GM12865 (cell line): ENCODE measurements around the gene ATG4D.
A peak's percentile ranks its signal among the peaks of the same experiment; 100 is the strongest.

Source experiments
- DNase-seq: peaks from one replicate; pipeline ENCODE4 v3.0.0; 2010; ENCODE audit warnings: low read depth
- H3K4me3 ChIP-seq: 2 replicates; pipeline ENCODE4 v1.5.1; 2011; ENCODE audit warnings: mild to moderate bottlenecking, low read depth, low read length, control low read depth
- TF ChIP-seq, protein P1 (sequence below): IDR thresholded peaks from 2 replicates; pipeline ENCODE4 v1.5.1; 2011; ENCODE audit warnings: low read length, control low read depth, low read depth, inconsistent platforms; ENCODE audit not compliant: insufficient read depth; ENCODE audit errors: missing control alignments

ATG4D gene

DNA sequence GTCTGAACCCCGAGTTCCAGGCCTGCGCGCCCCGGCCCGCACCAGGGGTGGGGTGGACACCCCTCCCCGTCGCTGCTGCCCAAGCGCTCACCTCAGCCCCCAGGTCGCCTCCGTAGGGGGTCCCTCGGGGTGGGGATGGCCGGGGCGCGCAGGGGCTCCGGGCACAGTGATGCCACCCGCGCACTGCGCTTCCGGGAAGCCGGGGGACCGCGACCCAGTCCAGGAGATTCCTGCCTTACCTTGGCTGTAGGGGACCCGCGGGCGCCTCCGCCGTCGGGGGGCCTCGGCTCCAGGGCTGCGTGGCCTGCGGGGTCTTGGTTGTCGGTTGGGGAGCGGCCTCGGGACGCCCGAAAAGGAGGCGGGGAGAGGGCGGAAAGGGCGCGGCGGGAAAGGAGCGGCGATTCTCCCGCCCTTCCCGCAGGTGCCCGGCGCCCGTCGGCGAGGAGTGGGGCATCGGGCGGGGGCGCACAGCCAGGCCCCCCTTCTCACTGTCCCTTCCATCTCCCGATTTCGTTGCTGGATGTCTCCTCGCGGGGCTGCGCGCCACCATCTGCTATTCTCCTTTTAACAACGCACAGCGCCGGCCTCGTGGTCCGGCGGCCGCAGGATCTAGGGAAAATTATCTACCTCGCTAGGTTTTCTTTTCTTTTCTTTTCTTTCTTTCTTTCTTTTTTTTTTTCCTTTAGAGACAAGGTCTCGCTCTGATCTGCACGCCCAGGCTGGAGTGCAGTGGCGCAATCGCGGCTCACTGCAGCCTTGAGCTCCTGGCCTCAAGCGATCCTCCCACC lies 40.5 kb upstream of the ATG4D start, which contains the start of gene KEAP1:
KEAP1 (minus strand) TSS at position 355 of the 788 bp plus-strand sequence. CDS start 3,323 bp downstream, outside the sequence.
- peak within 1 kb of the TSS; percentile 99 for H3K4me3 ChIP-seq
- TF ChIP-seq, protein P1, sequence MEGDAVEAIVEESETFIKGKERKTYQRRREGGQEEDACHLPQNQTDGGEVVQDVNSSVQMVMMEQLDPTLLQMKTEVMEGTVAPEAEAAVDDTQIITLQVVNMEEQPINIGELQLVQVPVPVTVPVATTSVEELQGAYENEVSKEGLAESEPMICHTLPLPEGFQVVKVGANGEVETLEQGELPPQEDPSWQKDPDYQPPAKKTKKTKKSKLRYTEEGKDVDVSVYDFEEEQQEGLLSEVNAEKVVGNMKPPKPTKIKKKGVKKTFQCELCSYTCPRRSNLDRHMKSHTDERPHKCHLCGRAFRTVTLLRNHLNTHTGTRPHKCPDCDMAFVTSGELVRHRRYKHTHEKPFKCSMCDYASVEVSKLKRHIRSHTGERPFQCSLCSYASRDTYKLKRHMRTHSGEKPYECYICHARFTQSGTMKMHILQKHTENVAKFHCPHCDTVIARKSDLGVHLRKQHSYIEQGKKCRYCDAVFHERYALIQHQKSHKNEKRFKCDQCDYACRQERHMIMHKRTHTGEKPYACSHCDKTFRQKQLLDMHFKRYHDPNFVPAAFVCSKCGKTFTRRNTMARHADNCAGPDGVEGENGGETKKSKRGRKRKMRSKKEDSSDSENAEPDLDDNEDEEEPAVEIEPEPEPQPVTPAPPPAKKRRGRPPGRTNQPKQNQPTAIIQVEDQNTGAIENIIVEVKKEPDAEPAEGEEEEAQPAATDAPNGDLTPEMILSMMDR = no peak
- DNase-seq = peak; percentile 66

DNA sequence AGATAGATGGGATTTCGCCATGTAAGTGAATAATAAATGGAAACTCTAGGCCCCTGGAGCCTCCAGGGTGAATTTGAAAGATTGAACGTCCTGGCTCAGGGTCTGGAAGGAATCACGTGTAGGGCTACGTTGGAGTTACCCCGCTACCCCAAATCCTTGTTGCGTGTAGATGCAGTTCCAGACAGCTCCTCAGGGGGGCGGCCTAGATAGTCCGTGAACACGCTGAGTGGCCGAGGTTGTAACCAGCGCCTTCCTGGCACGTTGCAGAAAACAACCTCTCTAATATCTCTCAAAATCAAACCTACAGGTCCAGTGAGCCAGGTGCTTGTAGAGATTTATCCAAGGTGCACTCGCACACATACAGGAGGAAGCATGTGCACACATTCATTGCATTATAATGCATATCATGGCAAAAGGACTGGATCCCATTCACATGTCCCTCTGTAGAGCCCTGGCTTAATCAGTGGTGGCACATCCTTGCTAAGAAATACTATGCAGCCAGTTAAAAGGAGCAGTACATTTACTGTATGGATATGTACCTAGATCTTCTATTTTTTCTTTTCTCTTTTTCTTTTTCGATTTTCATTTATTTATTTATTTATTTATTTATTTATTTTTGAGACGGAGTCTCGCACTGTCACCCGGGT lies 38.0 kb upstream of the ATG4D start:
- DNase-seq = peak; percentile 85
- H3K4me3 ChIP-seq = no peak overlapping the region
- TF ChIP-seq, protein P1 = peak; percentile 79

DNA sequence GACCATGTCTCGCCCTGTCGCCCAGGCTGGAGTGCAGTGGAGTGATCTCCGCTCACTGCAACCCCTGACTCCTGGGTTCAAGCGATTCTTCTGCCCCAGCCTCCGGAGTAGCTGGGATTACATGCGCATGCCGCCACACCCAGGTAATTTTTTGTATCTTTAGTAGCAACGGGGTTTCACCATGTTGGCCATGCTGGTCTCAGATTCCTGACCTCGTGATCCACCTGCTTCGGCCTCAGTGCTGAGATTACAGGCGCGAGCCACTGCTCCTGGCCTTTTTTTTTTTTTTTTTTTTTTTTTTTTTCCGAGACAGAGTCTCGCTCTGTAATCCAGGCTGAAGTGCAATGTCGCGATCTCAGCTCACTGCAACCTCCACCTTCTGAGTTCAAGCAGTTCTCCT lies 35.7 kb upstream of the ATG4D start:
- no peak overlapping the region for H3K4me3 ChIP-seq
- no peak for DNase-seq
- TF ChIP-seq, protein P1 = no peak

DNA sequence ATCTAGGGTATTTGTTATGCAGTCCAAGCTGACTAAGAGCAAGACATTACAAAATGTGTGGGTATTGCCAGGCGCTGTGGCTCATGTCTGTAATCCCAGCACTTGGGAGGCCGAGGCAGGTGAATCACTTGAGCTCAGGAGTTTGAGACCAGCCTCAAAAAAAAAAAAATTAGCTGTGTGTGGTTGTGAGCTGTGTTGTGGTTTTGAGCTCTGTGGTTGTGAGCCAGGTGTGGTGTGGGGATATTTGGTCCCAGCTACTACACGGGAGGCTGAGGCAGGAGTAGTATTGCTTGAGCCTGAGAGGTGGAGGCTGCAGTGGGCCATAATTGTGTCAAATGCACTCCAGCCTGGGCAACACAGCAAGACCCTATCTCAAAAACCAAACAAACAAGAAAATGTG lies 35.0 kb upstream of the ATG4D start:
- TF ChIP-seq, protein P1 = no peak
- H3K4me3 ChIP-seq = no peak overlapping the region
- DNase-seq = no peak

DNA sequence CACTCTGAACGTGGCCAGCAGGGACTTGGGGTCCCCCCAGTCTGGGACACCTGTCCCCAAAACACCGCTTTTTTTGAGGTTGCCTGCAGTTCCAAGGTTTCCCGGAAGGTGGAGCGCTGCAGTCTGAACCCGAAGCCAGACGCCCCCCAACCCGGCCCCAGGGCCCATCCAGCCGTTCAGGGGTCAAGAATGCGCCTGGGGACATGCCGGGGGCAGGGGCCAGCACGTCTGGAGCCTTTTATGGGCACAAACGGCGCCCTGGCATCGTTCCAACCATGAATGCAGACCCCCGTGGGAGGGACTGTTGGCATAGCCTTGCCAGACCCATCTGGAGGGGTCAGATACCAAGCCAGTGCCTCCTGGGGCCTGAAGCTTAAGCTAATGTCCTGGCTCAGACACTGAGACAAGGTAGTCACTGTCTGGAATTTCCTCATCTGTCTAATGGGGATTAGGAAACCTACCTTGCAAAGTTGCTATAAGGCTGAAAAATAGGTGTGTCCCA lies 33.4 kb upstream of the ATG4D start:
- peak; percentile 47 for DNase-seq
- TF ChIP-seq, protein P1 = peak; percentile 81
- H3K4me3 ChIP-seq = no peak overlapping the region

DNA sequence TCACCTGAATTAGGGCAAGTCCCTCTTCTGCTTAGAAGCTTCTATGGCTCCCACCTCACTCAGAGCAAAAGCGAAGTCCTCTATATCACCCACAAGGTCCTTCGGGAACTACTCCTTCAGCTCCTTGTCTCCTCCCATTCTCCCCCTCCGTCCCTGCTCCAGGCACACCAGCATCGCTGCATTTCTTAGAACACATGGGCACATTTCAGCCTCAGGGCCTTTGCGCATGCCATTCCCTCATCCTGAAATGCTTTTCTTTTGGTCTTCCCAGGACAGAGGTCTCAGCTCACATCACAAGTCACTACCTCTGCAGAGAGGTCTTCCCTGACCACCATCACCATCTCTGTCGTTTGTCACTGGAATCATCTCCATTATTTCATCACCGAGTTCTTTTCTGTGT lies 30.5 kb upstream of the ATG4D start:
- no peak overlapping the region for H3K4me3 ChIP-seq
- TF ChIP-seq, protein P1 = no peak
- DNase-seq = no peak
